ENCODE results near the gene XPC. TPM values are rescaled to one million over a fixed set of nuclear protein-coding genes. Genes with fewer than 3 reads are reported as not detected.

The XPC gene
- total RNA-seq, 6 experiments from 2014 or later = 14.4 to 23.1 (median 20.0) TPM

DNA sequence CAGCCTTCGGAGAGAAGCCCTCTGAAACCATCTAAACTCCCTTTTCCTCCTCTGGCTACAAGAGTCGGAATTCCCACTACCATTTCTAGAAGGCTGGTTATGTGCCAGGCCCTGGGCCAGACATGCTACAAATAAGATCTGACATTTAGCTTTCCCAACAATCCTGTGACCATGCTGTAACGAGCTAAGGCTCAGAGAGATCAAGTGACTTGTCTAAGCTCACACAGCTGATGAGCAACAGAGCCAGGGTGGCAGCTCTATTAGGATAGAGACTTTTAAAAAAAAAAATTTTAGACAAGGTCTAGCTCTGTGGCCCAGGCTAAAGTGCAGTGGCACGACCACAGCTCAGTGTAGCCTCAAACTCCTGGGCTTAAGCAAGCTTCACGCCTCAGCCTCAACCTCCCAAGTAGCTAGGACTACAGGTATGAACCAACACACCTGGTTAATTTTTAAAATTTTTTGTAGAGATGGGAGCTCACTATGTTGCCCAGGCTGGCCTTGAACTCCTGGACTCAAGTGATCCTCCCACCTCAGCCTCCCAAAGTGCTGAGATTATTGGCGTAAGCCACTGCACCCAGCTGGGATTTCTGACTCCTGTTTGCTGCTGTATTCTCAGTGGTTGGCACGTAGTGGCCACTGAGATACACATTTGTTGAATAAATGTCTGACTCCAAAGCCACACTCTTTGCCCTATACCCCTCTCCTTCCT lies 34.8 kb upstream of the XPC start:
- Histone ChIP-seq H3K9me3 (no peaks in the 10 kb centered on the region), H3K4me1 (no peaks in the 10 kb centered on the region), H3K36me3 (no peaks in the 10 kb centered on the region), H3K27me3 (no peaks in the 10 kb centered on the region), H3K4me3 (no peak overlapping the region), H3K27ac (no peak overlapping the region)
- TF ChIP-seq, protein P1, sequence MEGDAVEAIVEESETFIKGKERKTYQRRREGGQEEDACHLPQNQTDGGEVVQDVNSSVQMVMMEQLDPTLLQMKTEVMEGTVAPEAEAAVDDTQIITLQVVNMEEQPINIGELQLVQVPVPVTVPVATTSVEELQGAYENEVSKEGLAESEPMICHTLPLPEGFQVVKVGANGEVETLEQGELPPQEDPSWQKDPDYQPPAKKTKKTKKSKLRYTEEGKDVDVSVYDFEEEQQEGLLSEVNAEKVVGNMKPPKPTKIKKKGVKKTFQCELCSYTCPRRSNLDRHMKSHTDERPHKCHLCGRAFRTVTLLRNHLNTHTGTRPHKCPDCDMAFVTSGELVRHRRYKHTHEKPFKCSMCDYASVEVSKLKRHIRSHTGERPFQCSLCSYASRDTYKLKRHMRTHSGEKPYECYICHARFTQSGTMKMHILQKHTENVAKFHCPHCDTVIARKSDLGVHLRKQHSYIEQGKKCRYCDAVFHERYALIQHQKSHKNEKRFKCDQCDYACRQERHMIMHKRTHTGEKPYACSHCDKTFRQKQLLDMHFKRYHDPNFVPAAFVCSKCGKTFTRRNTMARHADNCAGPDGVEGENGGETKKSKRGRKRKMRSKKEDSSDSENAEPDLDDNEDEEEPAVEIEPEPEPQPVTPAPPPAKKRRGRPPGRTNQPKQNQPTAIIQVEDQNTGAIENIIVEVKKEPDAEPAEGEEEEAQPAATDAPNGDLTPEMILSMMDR (IDR thresholded peaks at IDR 0.05) = no peak
- TF ChIP-seq POLR2A (IDR thresholded peaks at IDR 0.05) = no peak
- intact Hi-C loops (cut with DNase I) = no loop called here
- DNase-seq = no peak
- ATAC-seq = no peak
- WGBS (ENCODE audit: insufficient coverage, low coverage, low lambda C conversion rate, missing lambda C conversion rate) = 88% methylated on average over 4 of the region's 7 CpGs

DNA sequence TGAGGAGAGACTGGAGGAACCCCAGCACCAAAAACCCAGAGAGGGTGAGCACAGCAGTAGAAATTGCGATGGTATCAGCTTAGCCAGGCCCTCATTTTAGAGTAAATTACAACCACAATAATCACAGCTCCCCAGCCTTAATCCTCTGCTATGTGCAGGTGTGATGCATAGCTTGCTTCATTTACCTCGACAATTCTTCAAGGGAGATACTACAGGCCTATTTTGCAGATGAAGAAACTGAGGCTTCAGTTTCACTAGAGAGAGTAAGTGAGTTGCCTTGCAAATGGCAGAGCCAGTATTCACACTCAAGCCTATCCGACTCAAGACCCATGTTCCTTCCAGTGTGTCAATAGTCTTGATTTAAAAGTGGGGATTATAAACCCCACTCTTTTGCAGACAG lies 33.6 kb upstream of the XPC start:
- H3K36me3 ChIP-seq = no peaks in the 10 kb centered on the region
- ATAC-seq (no peak), DNase-seq (no peak)
- TF ChIP-seq, protein P1 (IDR thresholded peaks at IDR 0.05) = no peak
- no peak for TF ChIP-seq POLR2A (IDR thresholded peaks at IDR 0.05)
- H3K9me3 ChIP-seq = no peaks in the 10 kb centered on the region
- H3K27me3 ChIP-seq = no peaks in the 10 kb centered on the region
- H3K4me3 ChIP-seq = no peak overlapping the region
- no peaks in the 10 kb centered on the region for H3K4me1 ChIP-seq
- no peak overlapping the region for H3K27ac ChIP-seq
- 91% methylated on average over 3 of the region's 3 CpGs for WGBS (ENCODE audit: insufficient coverage, low coverage, low lambda C conversion rate, missing lambda C conversion rate)
- intact Hi-C loops (cut with DNase I) = no loop called here

DNA sequence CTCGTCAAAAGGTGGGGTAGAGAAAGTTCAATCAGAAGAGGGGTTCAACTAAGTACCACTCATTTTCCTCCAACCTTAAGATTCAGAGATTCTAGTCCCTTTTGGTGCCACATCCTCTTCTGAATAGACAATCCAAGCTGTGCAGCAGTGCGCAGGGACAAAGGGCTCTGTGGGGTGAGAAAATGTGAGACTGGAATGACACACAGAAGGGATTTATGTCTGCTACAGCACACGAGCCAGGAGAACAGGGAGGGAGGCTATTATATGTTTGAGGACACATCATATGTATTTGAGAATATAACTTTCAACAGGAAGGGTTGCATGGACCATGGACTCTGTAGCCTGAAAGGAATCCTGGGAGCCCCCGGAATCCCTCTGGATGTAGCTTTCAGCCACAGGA lies 33.2 kb upstream of the XPC start:
- ATAC-seq = no peak
- Histone ChIP-seq H3K9me3 (no peaks in the 10 kb centered on the region), H3K27ac (no peak overlapping the region), H3K4me3 (no peak overlapping the region), H3K4me1 (no peaks in the 10 kb centered on the region), H3K36me3 (no peaks in the 10 kb centered on the region), H3K27me3 (no peaks in the 10 kb centered on the region)
- DNase-seq = no peak
- TF ChIP-seq, protein P1 (IDR thresholded peaks at IDR 0.05) = no peak
- TF ChIP-seq POLR2A (IDR thresholded peaks at IDR 0.05) = no peak
- 57% methylated on average over 4 of the region's 4 CpGs for WGBS (ENCODE audit: insufficient coverage, low coverage, low lambda C conversion rate, missing lambda C conversion rate)
- intact Hi-C loops (cut with DNase I) = no loop called here

DNA sequence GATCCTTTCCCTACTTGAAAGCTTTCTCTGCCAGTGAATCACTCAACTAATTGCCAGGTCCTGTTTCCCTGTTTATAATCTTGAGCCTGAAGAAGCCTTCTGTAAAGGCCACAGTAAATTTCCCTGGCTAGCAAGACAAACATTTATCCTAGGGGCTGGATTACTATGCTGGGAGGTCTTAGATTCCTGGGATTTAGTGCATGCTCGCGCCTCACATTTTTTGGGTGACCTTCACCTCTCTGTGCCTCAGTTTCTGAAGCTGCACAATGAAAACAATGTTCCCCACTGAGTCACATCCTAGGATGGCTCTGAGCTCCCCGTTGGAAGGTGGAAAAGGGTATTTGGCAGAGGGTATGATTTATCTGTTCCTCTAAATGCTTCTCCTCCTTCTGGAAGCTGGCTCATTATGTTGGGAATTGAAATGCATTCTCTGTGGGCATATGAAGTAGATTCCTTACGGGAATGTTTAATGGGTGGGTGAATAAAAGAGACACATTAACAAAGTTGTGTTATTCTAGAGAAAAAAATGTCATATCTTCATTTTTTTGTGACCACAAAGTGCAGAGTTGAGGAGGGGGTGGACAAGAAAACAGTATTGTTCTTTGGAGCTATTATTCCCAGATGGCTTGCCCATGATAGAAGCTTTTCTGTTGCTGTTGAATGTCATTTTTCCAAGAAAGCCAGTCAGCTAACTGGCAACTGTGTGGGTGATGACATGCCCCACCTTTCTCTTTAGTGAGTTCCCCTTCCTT lies 32.6 kb upstream of the XPC start:
- DNase-seq (no peak), ATAC-seq (no peak)
- TF ChIP-seq, protein P1 (IDR thresholded peaks at IDR 0.05) = no peak
- no peak for TF ChIP-seq POLR2A (IDR thresholded peaks at IDR 0.05)
- Histone ChIP-seq H3K4me1 (no peaks in the 10 kb centered on the region), H3K27ac (no peak overlapping the region), H3K4me3 (no peak overlapping the region), H3K9me3 (no peaks in the 10 kb centered on the region), H3K36me3 (no peaks in the 10 kb centered on the region), H3K27me3 (no peaks in the 10 kb centered on the region)
- WGBS (ENCODE audit: insufficient coverage, low coverage, low lambda C conversion rate, missing lambda C conversion rate) = 74% methylated on average over 4 of the region's 4 CpGs
- intact Hi-C loops (cut with DNase I) = no loop called here

All from right lobe of liver (tissue), 6 donors.